HG03175 (cell line): ENCODE measurements around the gene TDP1.
A peak's percentile ranks its signal among the peaks of the same experiment; 100 is the strongest.

Experiments used
- ATAC-seq: cut with Tn5 transposase; IDR thresholded peaks from one replicate; pipeline ENCODE4 v1.9.1; 2021; ENCODE audit warnings: mild to moderate bottlenecking, moderate library complexity; ENCODE audit not compliant: unreplicated experiment

The TDP1 gene

GRCh38 chr14:89955745-89956660 lies at the start of gene TDP1:
TSS of gene TDP1 (plus strand) at chr14:89955927. CDS start at chr14:89963115, 7,188 bp downstream.
- peak; percentile 61 for ATAC-seq

GRCh38 chr14:89906000-89906399 lies 49.7 kb upstream of the TDP1 start:
- no peak for ATAC-seq

GRCh38 chr14:89907655-89908054 lies 48.1 kb upstream of the TDP1 start:
- no peak for ATAC-seq

- no peak for ATAC-seq
Observed at GRCh38 chr14:89908712-89909450, 46.8 kb upstream of the TDP1 start.

GRCh38 chr14:89909586-89909985 lies 46.1 kb upstream of the TDP1 start:
- ATAC-seq, result no peak

- no peak for ATAC-seq
Observed at GRCh38 chr14:89910691-89911009, 45.1 kb upstream of the TDP1 start.

GRCh38 chr14:89911010-89911919 lies 44.5 kb upstream of the TDP1 start:
- ATAC-seq, result no peak

- ATAC-seq, result no peak
Observed at GRCh38 chr14:89912221-89912620, 43.5 kb upstream of the TDP1 start.

- no peak for ATAC-seq
Observed at GRCh38 chr14:89912667-89913211, 43.0 kb upstream of the TDP1 start.

- ATAC-seq, result peak; percentile 61
Observed at GRCh38 chr14:89915114-89915878, 40.4 kb upstream of the TDP1 start.

- no peak for ATAC-seq
Observed at GRCh38 chr14:89918721-89919120, 37.0 kb upstream of the TDP1 start.

- no peak for ATAC-seq
Observed at GRCh38 chr14:89920056-89920455, 35.7 kb upstream of the TDP1 start.

GRCh38 chr14:89921346-89921745 lies 34.4 kb upstream of the TDP1 start:
- ATAC-seq, result no peak

- no peak for ATAC-seq
Observed at GRCh38 chr14:89922031-89922907, 33.5 kb upstream of the TDP1 start.

GRCh38 chr14:89924268-89924667 lies 31.5 kb upstream of the TDP1 start:
- no peak for ATAC-seq

GRCh38 chr14:89926694-89927093 lies 29.0 kb upstream of the TDP1 start:
- ATAC-seq, result no peak

- ATAC-seq, result no peak
Observed at GRCh38 chr14:89927186-89927865, 28.4 kb upstream of the TDP1 start.

- no peak for ATAC-seq
Observed at GRCh38 chr14:89933002-89933401, 22.7 kb upstream of the TDP1 start.
